ENCODE data around the gene MAST4. TPM values are rescaled to one million over a fixed set of nuclear protein-coding genes. Genes with fewer than 3 reads are reported as not detected.

MAST4 gene
- total RNA-seq, 2 donors from 2014 or later: 36.8 to 45.7 TPM

DNA sequence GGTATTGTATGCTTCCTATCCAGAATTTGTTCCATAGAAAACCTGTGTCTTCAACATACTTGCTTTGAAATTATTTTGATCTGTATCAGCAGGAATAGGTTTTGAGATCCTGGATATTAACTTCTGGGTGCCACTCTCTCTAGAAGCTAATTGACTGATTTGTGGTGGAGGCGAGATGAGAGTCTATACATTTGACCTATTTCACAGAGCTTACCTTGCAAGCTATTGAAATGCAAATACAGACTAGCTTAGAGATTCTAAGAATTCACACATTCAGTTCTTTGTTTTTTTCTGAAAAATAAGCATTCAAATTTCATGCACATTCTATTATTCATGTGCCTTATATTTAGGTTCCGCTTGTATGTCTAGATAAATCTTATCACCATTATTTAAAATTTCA lies 246.3 kb downstream of the MAST4 start:
- Histone ChIP-seq H3K27ac (no peak overlapping the region), H3K4me1 (replicated peaks) (no peaks in the 10 kb centered on the region), H3K4me3 (no peak overlapping the region), H3K27me3 (replicated peaks; ENCODE audit: insufficient read depth) (no peaks in the 10 kb centered on the region), H3K36me3 (no peaks in the 10 kb centered on the region), H3K9me3 (no peaks in the 10 kb centered on the region)
- WGBS: 95% methylated on average over 2 of the region's 2 CpGs
- intact Hi-C loops (cut with DNase I): no loop called here
- no peak for DNase-seq (ENCODE audit: low spot score)
- TF ChIP-seq POLR2AphosphoS5 (IDR thresholded peaks at IDR 0.05) (no peak), POLR2A (IDR thresholded peaks at IDR 0.05) (no peak)
- TF ChIP-seq, protein P1, sequence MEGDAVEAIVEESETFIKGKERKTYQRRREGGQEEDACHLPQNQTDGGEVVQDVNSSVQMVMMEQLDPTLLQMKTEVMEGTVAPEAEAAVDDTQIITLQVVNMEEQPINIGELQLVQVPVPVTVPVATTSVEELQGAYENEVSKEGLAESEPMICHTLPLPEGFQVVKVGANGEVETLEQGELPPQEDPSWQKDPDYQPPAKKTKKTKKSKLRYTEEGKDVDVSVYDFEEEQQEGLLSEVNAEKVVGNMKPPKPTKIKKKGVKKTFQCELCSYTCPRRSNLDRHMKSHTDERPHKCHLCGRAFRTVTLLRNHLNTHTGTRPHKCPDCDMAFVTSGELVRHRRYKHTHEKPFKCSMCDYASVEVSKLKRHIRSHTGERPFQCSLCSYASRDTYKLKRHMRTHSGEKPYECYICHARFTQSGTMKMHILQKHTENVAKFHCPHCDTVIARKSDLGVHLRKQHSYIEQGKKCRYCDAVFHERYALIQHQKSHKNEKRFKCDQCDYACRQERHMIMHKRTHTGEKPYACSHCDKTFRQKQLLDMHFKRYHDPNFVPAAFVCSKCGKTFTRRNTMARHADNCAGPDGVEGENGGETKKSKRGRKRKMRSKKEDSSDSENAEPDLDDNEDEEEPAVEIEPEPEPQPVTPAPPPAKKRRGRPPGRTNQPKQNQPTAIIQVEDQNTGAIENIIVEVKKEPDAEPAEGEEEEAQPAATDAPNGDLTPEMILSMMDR (IDR thresholded peaks at IDR 0.05): no peak

- no peak overlapping the region for H3K4me3 ChIP-seq
- H3K27me3 ChIP-seq (replicated peaks; ENCODE audit: insufficient read depth): no peaks in the 10 kb centered on the region
- intact Hi-C loops (cut with DNase I): no loop called here
- H3K27ac ChIP-seq: no peak overlapping the region
- H3K4me1 ChIP-seq (replicated peaks): no peaks in the 10 kb centered on the region
- no peak for DNase-seq (ENCODE audit: low spot score)
- H3K9me3 ChIP-seq: no peaks in the 10 kb centered on the region
- TF ChIP-seq POLR2AphosphoS5 (IDR thresholded peaks at IDR 0.05) (no peak), POLR2A (IDR thresholded peaks at IDR 0.05) (no peak)
- TF ChIP-seq, protein P1 (IDR thresholded peaks at IDR 0.05): no peak
- 57% methylated on average over 4 of the region's 4 CpGs for WGBS
- H3K36me3 ChIP-seq: no peaks in the 10 kb centered on the region
Observed at GRCh38 chr5:66843065-66843464, 246.9 kb downstream of the MAST4 start.

- intact Hi-C loops (cut with DNase I): no loop called here
- no peak for DNase-seq (ENCODE audit: low spot score)
- H3K27ac ChIP-seq: no peak overlapping the region
- H3K4me1 ChIP-seq (replicated peaks): no peaks in the 10 kb centered on the region
- H3K9me3 ChIP-seq: no peaks in the 10 kb centered on the region
- H3K27me3 ChIP-seq (replicated peaks; ENCODE audit: insufficient read depth): no peaks in the 10 kb centered on the region
- no peak overlapping the region for H3K4me3 ChIP-seq
- no peaks in the 10 kb centered on the region for H3K36me3 ChIP-seq
- 77% methylated on average over 10 of the region's 10 CpGs for WGBS
- no peak for TF ChIP-seq POLR2A (IDR thresholded peaks at IDR 0.05)
- TF ChIP-seq, protein P1 (IDR thresholded peaks at IDR 0.05): no peak
- no peak for TF ChIP-seq POLR2AphosphoS5 (IDR thresholded peaks at IDR 0.05)
Observed at GRCh38 chr5:66848749-66849641, 252.8 kb downstream of the MAST4 start.

GRCh38 chr5:66849803-66850202 lies 253.6 kb downstream of the MAST4 start:
- no peak overlapping the region for H3K4me3 ChIP-seq
- no peaks in the 10 kb centered on the region for H3K4me1 ChIP-seq (replicated peaks)
- intact Hi-C loops (cut with DNase I): no loop called here
- H3K27ac ChIP-seq: no peak overlapping the region
- TF ChIP-seq POLR2AphosphoS5 (IDR thresholded peaks at IDR 0.05): no peak
- TF ChIP-seq, protein P1 (IDR thresholded peaks at IDR 0.05): no peak
- no peak for TF ChIP-seq POLR2A (IDR thresholded peaks at IDR 0.05)
- no peaks in the 10 kb centered on the region for H3K36me3 ChIP-seq
- H3K9me3 ChIP-seq: no peaks in the 10 kb centered on the region
- no peak for DNase-seq (ENCODE audit: low spot score)
- 38% methylated on average over 1 of the region's 1 CpG for WGBS
- no peaks in the 10 kb centered on the region for H3K27me3 ChIP-seq (replicated peaks; ENCODE audit: insufficient read depth)
